H1 (cell line): ENCODE measurements around the gene SMOC2. TPM values are rescaled to one million over a fixed set of nuclear protein-coding genes. Genes with fewer than 3 reads are reported as not detected.
A peak's percentile ranks its signal among the peaks of the same experiment; 100 is the strongest.

Experiments
- CTCF ChIA-PET: fragments of 300-600 bp; sonication (Branson Sonifier 250); formaldehyde crosslinking; loops from one replicate; lab custom pipeline; 2021; ENCODE audit not compliant: partially characterized antibody; lab: Charles Lee
- POLR2A ChIA-PET: fragments of 300-600 bp; sonication (Branson Sonifier 250); formaldehyde crosslinking; loops from one replicate; lab custom pipeline; 2021; ENCODE audit warnings: inconsistent platforms; ENCODE audit not compliant: partially characterized antibody; lab: Charles Lee
- DNase-seq, 2 experiments: peaks; one replicate each; pipeline versions ENCODE4 v3.0.0 to v3.0.0-alpha.2; 2010 to 2022; ENCODE audit warnings: low spot score in 2 of 2, low read depth in 1 of 2, mixed read lengths in 1 of 2
- FAIRE-seq: peaks from 2 replicates; lab custom pipeline; 2011; peaks lifted over from hg19 to GRCh38; lab: Jason Lieb, UNC
- H2AFZ ChIP-seq: 2 replicates; pipeline ENCODE4 v1.8.1; 2012; ENCODE audit warnings: low read length, inconsistent platforms
- H2AK5ac ChIP-seq: 2 replicates; pipeline ENCODE4 v1.6.1; 2013; ENCODE audit warnings: low read depth, low read length
- H2BK120ac ChIP-seq: replicated peaks from 2 replicates; pipeline ENCODE3; 2013; ENCODE audit warnings: low read depth, low read length, inconsistent platforms
- H2BK12ac ChIP-seq: 2 replicates; pipeline ENCODE4 v1.6.1; 2013; ENCODE audit warnings: low read depth, low read length
- H2BK15ac ChIP-seq: 2 replicates; pipeline ENCODE4 v1.6.1; 2013; ENCODE audit warnings: low read length
- H2BK20ac ChIP-seq: 2 replicates; pipeline ENCODE4 v1.6.1; 2013; ENCODE audit warnings: low read length
- H2BK5ac ChIP-seq: 2 replicates; pipeline ENCODE4 v1.6.1; 2013; ENCODE audit warnings: low read depth, low read length
- H3K14ac ChIP-seq: 2 replicates; pipeline ENCODE4 v1.6.1; 2013; ENCODE audit warnings: inconsistent platforms; ENCODE audit not compliant: insufficient read length
- H3K18ac ChIP-seq: 2 replicates; pipeline ENCODE4 v1.6.1; 2013; ENCODE audit warnings: low read length; ENCODE audit errors: extremely low read depth
- H3K23ac ChIP-seq: 2 replicates; pipeline ENCODE4 v1.6.1; 2013; ENCODE audit warnings: inconsistent platforms; ENCODE audit not compliant: insufficient read length
- H3K23me2 ChIP-seq: 2 replicates; pipeline ENCODE4 v1.6.1; 2013; ENCODE audit warnings: low read depth, low read length
- H3K27ac ChIP-seq: 2 replicates; pipeline ENCODE4 v1.6.1; 2011; ENCODE audit warnings: low read depth, low read length, inconsistent platforms
- H3K27me3 ChIP-seq, 4 experiments: replicated peaks in 1 of 4; 1 replicate in 1 of 4; 2 replicates in 3 of 4; pipeline versions ENCODE4 v1.6.1 to v1.8.1; 2011 to 2013; ENCODE audit warnings: low read length in 3 of 4, mild to moderate bottlenecking in 3 of 4, inconsistent platforms in 2 of 4, mixed read lengths in 2 of 4, moderate library complexity in 1 of 4; ENCODE audit not compliant: control insufficient read depth in 3 of 4, insufficient read depth in 3 of 4; ENCODE audit errors: extremely low read depth in 1 of 4
- H3K36me3 ChIP-seq, 4 experiments: 2 replicates each; pipeline versions ENCODE4 v1.6.1 to v1.8.1; 2011 to 2013; ENCODE audit warnings: mild to moderate bottlenecking in 4 of 4, low read length in 3 of 4, moderate library complexity in 2 of 4, control low read depth in 1 of 4, inconsistent platforms in 1 of 4; ENCODE audit not compliant: insufficient read depth in 4 of 4, control insufficient read depth in 2 of 4
- H3K4ac ChIP-seq: replicated peaks from 2 replicates; pipeline ENCODE3; 2013; ENCODE audit warnings: low read length, low read depth, mixed read lengths, inconsistent platforms; ENCODE audit not compliant: insufficient read length
- H3K4me1 ChIP-seq, 4 experiments: replicated peaks in 1 of 4; 1 replicate in 1 of 4; 2 replicates in 3 of 4; pipeline versions ENCODE4 v1.6.1 to v1.8.1; 2011 to 2013; ENCODE audit warnings: low read length in 3 of 4, inconsistent platforms in 2 of 4, mixed read lengths in 1 of 4; ENCODE audit not compliant: insufficient read depth in 4 of 4, control insufficient read depth in 3 of 4
- H3K4me2 ChIP-seq, 2 experiments: 2 replicates each; pipeline versions ENCODE4 v1.6.1 to v1.8.1; 2011 to 2013; ENCODE audit warnings: low read depth in 2 of 2, low read length in 2 of 2, control low read depth in 1 of 2, inconsistent platforms in 1 of 2, mild to moderate bottlenecking in 1 of 2; ENCODE audit not compliant: insufficient read depth in 1 of 2
- H3K4me3 ChIP-seq, 4 experiments: fragments of 200-600, 300-600 bp in 1 of 4; sonication (generic), shearing (Covaris generic), sonication (Bioruptor Twin) in 1 of 4; 2 replicates each; pipeline versions ENCODE4 v1.5.1 to v1.8.1; 2011 to 2016; ENCODE audit warnings: low read length in 4 of 4, low read depth in 3 of 4, control low read depth in 2 of 4, inconsistent platforms in 2 of 4, mild to moderate bottlenecking in 2 of 4, mixed read lengths in 1 of 4, moderate library complexity in 1 of 4; ENCODE audit not compliant: insufficient read depth in 2 of 4; ENCODE audit errors: extremely low read depth in 1 of 4
- H3K56ac ChIP-seq: replicated peaks from 2 replicates; pipeline ENCODE3; 2013; ENCODE audit warnings: low read depth, mild to moderate bottlenecking, mixed read lengths, low read length, inconsistent platforms; ENCODE audit not compliant: insufficient read length
- H3K79me1 ChIP-seq: 2 replicates; pipeline ENCODE4 v1.6.1; 2013; ENCODE audit warnings: low read depth, low read length, control low read depth
- H3K79me2 ChIP-seq, 2 experiments: 2 replicates each; pipeline versions ENCODE4 v1.6.1 to v1.8.1; 2012 to 2013; ENCODE audit warnings: low read length in 2 of 2, mild to moderate bottlenecking in 2 of 2, inconsistent platforms in 1 of 2; ENCODE audit not compliant: insufficient read depth in 2 of 2, control insufficient read depth in 1 of 2
- H3K9ac ChIP-seq, 4 experiments: replicated peaks in 1 of 4; 1 replicate in 1 of 4; 2 replicates in 3 of 4; pipeline versions ENCODE4 v1.6.1 to v1.8.1; 2011 to 2013; ENCODE audit warnings: low read depth in 3 of 4, low read length in 3 of 4, control low read depth in 2 of 4, mild to moderate bottlenecking in 2 of 4, moderate library complexity in 2 of 4, inconsistent platforms in 1 of 4; ENCODE audit errors: extremely low read depth in 1 of 4
- H3K9me3 ChIP-seq, 2 experiments: 2 replicates each; pipeline versions ENCODE4 v1.6.1 to v1.8.1; 2012 to 2013; ENCODE audit warnings: mild to moderate bottlenecking in 2 of 2, moderate library complexity in 2 of 2, control low read depth in 1 of 2, inconsistent platforms in 1 of 2, low read depth in 1 of 2, low read length in 1 of 2, mixed read lengths in 1 of 2; ENCODE audit not compliant: insufficient read depth in 2 of 2
- H4K20me1 ChIP-seq, 2 experiments: replicated peaks in 1 of 2; 2 replicates each; pipeline versions ENCODE3 to v1.8.1; 2011 to 2013; ENCODE audit warnings: inconsistent platforms in 2 of 2, low read length in 2 of 2, mild to moderate bottlenecking in 1 of 2; ENCODE audit not compliant: insufficient read depth in 2 of 2, control insufficient read depth in 1 of 2
- H4K5ac ChIP-seq: 2 replicates; pipeline ENCODE4 v1.6.1; 2013; ENCODE audit warnings: low read length, low read depth, mixed read lengths, inconsistent platforms; ENCODE audit not compliant: insufficient read length
- H4K8ac ChIP-seq: 2 replicates; pipeline ENCODE4 v1.8.0; 2013; ENCODE audit warnings: mild to moderate bottlenecking, moderate library complexity, low read length, inconsistent platforms; ENCODE audit not compliant: insufficient read depth; ENCODE audit errors: extremely low read depth
- H4K91ac ChIP-seq: replicated peaks from 2 replicates; pipeline ENCODE3; 2013; ENCODE audit warnings: low read length, mixed read lengths, inconsistent platforms; ENCODE audit not compliant: insufficient read length
- CEBPB ChIP-seq: IDR thresholded peaks from 2 replicates; pipeline ENCODE4 v1.6.1; 2012; ENCODE audit warnings: low read depth, low read length
- CTCF ChIP-seq, 3 experiments: IDR thresholded peaks; 1 replicate in 2 of 3; 2 replicates in 1 of 3; pipeline versions ENCODE4 v1.5.1 to v1.6.1; 2011; ENCODE audit warnings: low read length in 3 of 3, mild to moderate bottlenecking in 3 of 3, inconsistent platforms in 2 of 3, low read depth in 1 of 3, moderate library complexity in 1 of 3; ENCODE audit not compliant: insufficient read depth in 1 of 3; ENCODE audit errors: control extremely low read depth in 1 of 3
- EZH2 ChIP-seq: fragments of 200-600 bp; sonication (generic); IDR thresholded peaks from 2 replicates; pipeline ENCODE4 v1.7.1; 2012; ENCODE audit warnings: low read depth, mild to moderate bottlenecking, moderate library complexity, low read length, inconsistent platforms; ENCODE audit not compliant: severe bottlenecking
- KDM1A ChIP-seq: fragments of 200-600, 300-600 bp; sonication (generic); IDR thresholded peaks from 2 replicates; pipeline ENCODE4 v1.7.1; 2016; ENCODE audit warnings: mild to moderate bottlenecking, low read length, borderline replicate concordance
- TCF12 ChIP-seq: IDR thresholded peaks from 2 replicates; pipeline ENCODE4 v1.6.1; 2011; ENCODE audit warnings: low read depth, mild to moderate bottlenecking, low read length
- WGBS, 2 experiments: shearing (Covaris generic) in 1 of 2; methylation state at CpG; one replicate each; pipeline versions ENCODE4 v1.1.6 to v1.1.7; 2013 to 2015; ENCODE audit warnings: low lambda C conversion rate in 2 of 2, mixed read lengths in 2 of 2, inconsistent platforms in 1 of 2, low coverage in 1 of 2, missing lambda C conversion rate in 1 of 2; ENCODE audit not compliant: insufficient replicate concordance in 2 of 2, insufficient coverage in 1 of 2, insufficient read length in 1 of 2; ENCODE audit errors: extremely low coverage in 1 of 2, missing lambda C conversion rate in 1 of 2; 5-methylcytosine and 5-hydroxymethylcytosine counted together
- polyA plus RNA-seq, 7 experiments: library from polyadenylated mRNA; depleted of rRNA in 3 of 7; stranded (reverse) in 5 of 7; unstranded in 2 of 7; fragments of >200 nt in 5 of 7; fragments of 200-250 nt in 2 of 7; gene quantifications; 1 replicate in 5 of 7; 2 replicates in 1 of 7; 4 replicates in 1 of 7; pipeline versions ENCODE4 v1.2.1 to v1.2.3, GENCODE V29; 2011 to 2013; ENCODE audit warnings: missing spikeins in 2 of 7, mixed read lengths in 2 of 7
- total RNA-seq: library from RNA; stranded (reverse); fragmentation: NEBNext Ultra II Directional; extraction: Animal tissue kit (Norgen Biotek cat#: 25700); gene quantifications from 2 replicates; pipeline ENCODE4 v1.2.1, GENCODE V29; 2021

The SMOC2 gene
- total and polyA plus RNA-seq, 2 of the 8 experiments (the other 6 are each of a cell fraction or from before 2014, with no cell fraction given) = 7.7 to 8.5 TPM

GRCh38 chr6:168530653-168531071 lies 89.7 kb downstream of the SMOC2 start:
- Histone ChIP-seq H2BK5ac (no peak overlapping the region), H3K4me1 (no peaks in the 10 kb centered on the region), H4K8ac (no peak overlapping the region), H3K9ac (no peak overlapping the region), H2AFZ (no peak overlapping the region), H3K14ac (no peak overlapping the region), H3K79me1 (no peaks in the 10 kb centered on the region), H3K56ac (no peak overlapping the region), H3K23me2 (no peaks in the 10 kb centered on the region), H3K79me2 (no peaks in the 10 kb centered on the region), H3K36me3 (peaks cover 0 to 3% (median 0%) of the 10 kb centered on the region in 4 experiments; a peak in 1 of 8 replicates), H3K4me2 (no peak overlapping the region), H2BK15ac (no peak overlapping the region), H3K27ac (no peak overlapping the region), H3K18ac (no peak overlapping the region), H2AK5ac (no peak overlapping the region), H4K20me1 (no peaks in the 10 kb centered on the region), H4K91ac (no peak overlapping the region), H3K23ac (no peak overlapping the region), H2BK20ac (no peak overlapping the region), H3K9me3 (no peaks in the 10 kb centered on the region), H2BK120ac (no peak overlapping the region), H3K27me3 (no peaks in the 10 kb centered on the region), H4K5ac (no peak overlapping the region), H3K4me3 (no peak overlapping the region), H2BK12ac (no peak overlapping the region), H3K4ac (no peak overlapping the region)
- ChIA-PET POLR2A (no interaction called here), CTCF (interaction anchor here (0.6 to 1.4 kb wide), 5 partner anchors 9 to 169 kb away, joined by 3 to 4 read pairs (median 3); no protein-coding TSS in a partner anchor)
- FAIRE-seq = no peak
- WGBS, 2 experiments = 94% methylated on average over 12 of the region's 12 CpGs; no CpG with 5 or more reads in 1 of the 2 experiments
- no peak for DNase-seq
- TF ChIP-seq CTCF (IDR thresholded peaks at IDR 0.05; ENCODE audit: control extremely low read depth in 1 of 3, insufficient read depth in 1 of 3, low read depth in 1 of 3, low read length in 3 of 3) (peak in 2 of 3 experiments; percentile 2 to 15; a peak in 2 of 4 replicates), TCF12 (no peak), KDM1A (no peak), CEBPB (no peak), EZH2 (no peak)
